HG03354 (cell line): ENCODE results near the gene MFAP3L.
"Not testable (repeated sequence)": the region's sequence is repeated elsewhere in the genome, so short reads cannot be mapped to it uniquely, and the experiment has no call there.

ENCODE experiments used
- ATAC-seq: cut with Tn5 transposase; IDR thresholded peaks from one replicate; pipeline ENCODE4 v1.9.1; 2021; ENCODE audit warnings: mild to moderate bottlenecking; ENCODE audit not compliant: unreplicated experiment, poor library complexity, severe bottlenecking

Gene MFAP3L

GRCh38 chr4:169955521-169955920, 70.7 kb downstream of the MFAP3L start:
- no peak for ATAC-seq

- peak; percentile 39 for ATAC-seq
These were observed 73.8 kb downstream of the MFAP3L start for GRCh38 chr4:169952236-169953002.

GRCh38 chr4:169948271-169948670, 77.9 kb downstream of the MFAP3L start:
- ATAC-seq = no peak

- no peak for ATAC-seq
These were observed 80.6 kb downstream of the MFAP3L start for GRCh38 chr4:169945636-169946035.

GRCh38 chr4:169943601-169944000, 82.6 kb downstream of the MFAP3L start:
- ATAC-seq = not testable (repeated sequence)

- ATAC-seq = no peak
These were observed 85.1 kb downstream of the MFAP3L start for GRCh38 chr4:169941141-169941540.

GRCh38 chr4:169940460-169940859, 85.7 kb downstream of the MFAP3L start:
- ATAC-seq = no peak
